ENCODE results near the gene HSPB6.

Gene HSPB6

DNA sequence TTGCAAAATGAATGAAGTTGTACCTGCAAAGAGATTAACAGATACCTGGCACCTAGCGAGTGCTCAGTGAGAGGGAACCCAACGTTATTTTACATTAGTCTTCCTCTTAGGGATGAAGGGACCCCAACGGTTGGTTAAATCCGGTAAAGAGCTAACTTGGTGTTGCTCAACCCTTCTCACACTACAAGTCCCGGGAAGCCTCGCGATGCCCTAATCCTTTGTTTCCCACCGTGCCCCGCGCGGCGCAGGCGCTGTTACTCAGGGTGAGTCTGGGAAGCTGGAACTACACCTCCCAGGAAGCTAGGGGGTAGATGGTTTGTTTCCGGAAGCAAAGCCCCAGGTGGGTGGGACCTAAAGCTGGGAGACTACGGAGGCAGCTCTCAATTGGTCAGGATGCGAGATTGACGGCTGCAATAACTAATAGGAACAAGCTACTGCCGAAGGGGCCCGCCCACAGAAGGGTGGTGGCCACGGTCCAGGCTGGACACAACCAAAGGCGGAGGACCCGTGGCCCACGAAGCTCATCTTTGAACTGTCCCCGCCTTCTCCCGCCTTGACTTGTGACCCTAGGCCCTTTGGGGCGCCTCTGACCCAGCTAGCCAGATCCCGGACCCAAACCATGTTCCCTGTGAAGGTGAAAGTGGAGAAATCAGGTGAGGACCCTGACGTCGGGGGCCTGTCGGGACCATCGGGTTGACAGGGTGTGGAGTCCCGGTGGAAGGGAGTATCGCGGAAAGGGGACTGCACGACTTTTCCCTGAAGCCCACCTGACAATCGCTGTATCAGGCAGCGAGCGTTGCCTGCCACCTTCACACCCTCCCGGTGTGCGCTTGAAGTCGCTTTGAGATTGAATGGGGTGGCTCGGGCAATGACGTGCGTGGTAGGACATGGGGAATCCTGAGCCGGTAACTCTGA lies 8.5 kb downstream of the HSPB6 start, which contains the start of gene LIN37:
LIN37 (plus strand) TSS at position 471 of the 915 bp plus-strand sequence; CDS start at position 620, 149 bp downstream.
- Histone ChIP-seq H3K9ac (ENCODE audit: low read length) (peak within 1 kb of the TSS; percentile 66), H3K27me3 (ENCODE audit: control insufficient read depth, insufficient read depth, low read length) (no peaks in the 10 kb centered on the region), H3K4me1 (ENCODE audit: control insufficient read depth, insufficient read depth, low read length) (peaks cover 14% of the 10 kb centered on the region), H3K36me3 (ENCODE audit: control insufficient read depth, insufficient read depth, low read length) (0 out of 2 replicates have a peak, but pooled peaks cover 8% of the 10 kb centered on the region), H3K4me3 (ENCODE audit: low read depth, low read length) (peak within 1 kb of the TSS; percentile 88), H3K27ac (ENCODE audit: low read depth, low read length) (no peak within 1 kb of the TSS), H3K9me3 (ENCODE audit: control insufficient read depth, insufficient read depth, low read depth, low read length) (no peaks in the 10 kb centered on the region)

GRCh38 chr19:35746531-35746930 lies 10.3 kb downstream of the HSPB6 start:
- no peaks in the 10 kb centered on the region for H3K9me3 ChIP-seq (ENCODE audit: control insufficient read depth, insufficient read depth, low read depth, low read length)
- H3K27me3 ChIP-seq (ENCODE audit: control insufficient read depth, insufficient read depth, low read length) = no peaks in the 10 kb centered on the region
- H3K4me1 ChIP-seq (ENCODE audit: control insufficient read depth, insufficient read depth, low read length) = peaks cover 14% of the 10 kb centered on the region
- H3K9ac ChIP-seq (ENCODE audit: low read length) = peak overlapping the region; percentile 76
- H3K36me3 ChIP-seq (ENCODE audit: control insufficient read depth, insufficient read depth, low read length) = no peaks in the 10 kb centered on the region
- H3K27ac ChIP-seq (ENCODE audit: low read depth, low read length) = no peak overlapping the region
- peak overlapping the region; percentile 93 for H3K4me3 ChIP-seq (ENCODE audit: low read depth, low read length)

- H3K36me3 ChIP-seq (ENCODE audit: control insufficient read depth, insufficient read depth, low read length) = no peaks in the 10 kb centered on the region
- no peaks in the 10 kb centered on the region for H3K9me3 ChIP-seq (ENCODE audit: control insufficient read depth, insufficient read depth, low read depth, low read length)
- no peaks in the 10 kb centered on the region for H3K27me3 ChIP-seq (ENCODE audit: control insufficient read depth, insufficient read depth, low read length)
- H3K9ac ChIP-seq (ENCODE audit: low read length) = peak overlapping the region; percentile 76
- H3K4me3 ChIP-seq (ENCODE audit: low read depth, low read length) = peak overlapping the region; percentile 93
- 0 out of 2 replicates have a peak overlapping the region, but pooled peaks have one; percentile 2 for H3K27ac ChIP-seq (ENCODE audit: low read depth, low read length)
- peaks cover 14% of the 10 kb centered on the region for H3K4me1 ChIP-seq (ENCODE audit: control insufficient read depth, insufficient read depth, low read length)
These were observed 10.8 kb downstream of the HSPB6 start for GRCh38 chr19:35746087-35746462.

- Histone ChIP-seq H3K36me3 (ENCODE audit: control insufficient read depth, insufficient read depth, low read length) (no peaks in the 10 kb centered on the region), H3K27me3 (ENCODE audit: control insufficient read depth, insufficient read depth, low read length) (no peaks in the 10 kb centered on the region), H3K4me3 (ENCODE audit: low read depth, low read length) (peak within 1 kb of the TSS; percentile 93), H3K27ac (ENCODE audit: low read depth, low read length) (peak within 1 kb of the TSS; percentile 97), H3K9ac (ENCODE audit: low read length) (peak within 1 kb of the TSS; percentile 76), H3K4me1 (ENCODE audit: control insufficient read depth, insufficient read depth, low read length) (peaks cover 14% of the 10 kb centered on the region), H3K9me3 (ENCODE audit: control insufficient read depth, insufficient read depth, low read depth, low read length) (no peaks in the 10 kb centered on the region)
These were observed 11.3 kb downstream of the HSPB6 start, which contains the start of the genes PSENEN and U2AF1L4 for GRCh38 chr19:35745328-35746086. Gene PSENEN (plus strand): TSS chr19:35745651. CDS start chr19:35745931, 280 bp downstream. Gene U2AF1L4 (minus strand): TSS chr19:35745418. CDS start chr19:35745391, 27 bp downstream.

- Histone ChIP-seq H3K4me3 (ENCODE audit: low read depth, low read length) (peak overlapping the region; percentile 93), H3K27ac (ENCODE audit: low read depth, low read length) (peak overlapping the region; percentile 97), H3K4me1 (ENCODE audit: control insufficient read depth, insufficient read depth, low read length) (peaks cover 14% of the 10 kb centered on the region), H3K9ac (ENCODE audit: low read length) (peak overlapping the region; percentile 73), H3K9me3 (ENCODE audit: control insufficient read depth, insufficient read depth, low read depth, low read length) (no peaks in the 10 kb centered on the region), H3K36me3 (ENCODE audit: control insufficient read depth, insufficient read depth, low read length) (no peaks in the 10 kb centered on the region), H3K27me3 (ENCODE audit: control insufficient read depth, insufficient read depth, low read length) (no peaks in the 10 kb centered on the region)
These were observed 12.2 kb downstream of the HSPB6 start for GRCh38 chr19:35744430-35745327.

GRCh38 chr19:35743640-35744429 lies 13.0 kb downstream of the HSPB6 start:
- Histone ChIP-seq H3K36me3 (ENCODE audit: control insufficient read depth, insufficient read depth, low read length) (0 out of 2 replicates have a peak, but pooled peaks cover 3% of the 10 kb centered on the region), H3K9me3 (ENCODE audit: control insufficient read depth, insufficient read depth, low read depth, low read length) (no peaks in the 10 kb centered on the region), H3K9ac (ENCODE audit: low read length) (peak overlapping the region; percentile 4), H3K27ac (ENCODE audit: low read depth, low read length) (no peak overlapping the region), H3K4me3 (ENCODE audit: low read depth, low read length) (peak overlapping the region; percentile 93), H3K27me3 (ENCODE audit: control insufficient read depth, insufficient read depth, low read length) (no peaks in the 10 kb centered on the region), H3K4me1 (ENCODE audit: control insufficient read depth, insufficient read depth, low read length) (peaks cover 11% of the 10 kb centered on the region)

GRCh38 chr19:35742121-35742724 lies 14.6 kb downstream of the HSPB6 start, which contains the start of gene IGFLR1:
Gene IGFLR1 (minus strand): TSS chr19:35742452. CDS start chr19:35741180, 1,272 bp downstream.
- peaks cover 18% of the 10 kb centered on the region for H3K36me3 ChIP-seq (ENCODE audit: control insufficient read depth, insufficient read depth, low read length)
- peaks cover 11% of the 10 kb centered on the region for H3K4me1 ChIP-seq (ENCODE audit: control insufficient read depth, insufficient read depth, low read length)
- H3K9me3 ChIP-seq (ENCODE audit: control insufficient read depth, insufficient read depth, low read depth, low read length) = no peaks in the 10 kb centered on the region
- H3K4me3 ChIP-seq (ENCODE audit: low read depth, low read length) = peak within 1 kb of the TSS; percentile 81
- H3K9ac ChIP-seq (ENCODE audit: low read length) = no peak within 1 kb of the TSS
- H3K27ac ChIP-seq (ENCODE audit: low read depth, low read length) = no peak within 1 kb of the TSS
- H3K27me3 ChIP-seq (ENCODE audit: control insufficient read depth, insufficient read depth, low read length) = no peaks in the 10 kb centered on the region

GRCh38 chr19:35741203-35741515 lies 15.7 kb downstream of the HSPB6 start:
- Histone ChIP-seq H3K27me3 (ENCODE audit: control insufficient read depth, insufficient read depth, low read length) (no peaks in the 10 kb centered on the region), H3K27ac (ENCODE audit: low read depth, low read length) (no peak overlapping the region; the same call in 1 of the 2 replicates), H3K36me3 (ENCODE audit: control insufficient read depth, insufficient read depth, low read length) (peaks cover 27% of the 10 kb centered on the region), H3K9ac (ENCODE audit: low read length) (peak overlapping the region; percentile 61), H3K4me3 (ENCODE audit: low read depth, low read length) (peak overlapping the region; percentile 81), H3K4me1 (ENCODE audit: control insufficient read depth, insufficient read depth, low read length) (peaks cover 7% of the 10 kb centered on the region), H3K9me3 (ENCODE audit: control insufficient read depth, insufficient read depth, low read depth, low read length) (no peaks in the 10 kb centered on the region)

- Histone ChIP-seq H3K36me3 (ENCODE audit: control insufficient read depth, insufficient read depth, low read length) (peaks cover 29% of the 10 kb centered on the region), H3K27ac (ENCODE audit: low read depth, low read length) (no peak overlapping the region; the same call in 1 of the 2 replicates), H3K4me3 (ENCODE audit: low read depth, low read length) (peak overlapping the region; percentile 81), H3K9me3 (ENCODE audit: control insufficient read depth, insufficient read depth, low read depth, low read length) (no peaks in the 10 kb centered on the region), H3K27me3 (ENCODE audit: control insufficient read depth, insufficient read depth, low read length) (no peaks in the 10 kb centered on the region), H3K4me1 (ENCODE audit: control insufficient read depth, insufficient read depth, low read length) (peaks cover 6% of the 10 kb centered on the region), H3K9ac (ENCODE audit: low read length) (peak overlapping the region; percentile 61)
These were observed 16.2 kb downstream of the HSPB6 start for GRCh38 chr19:35740423-35741202.
